Measurements from ENCODE around the gene SPAG9. TPM values are rescaled to one million over a fixed set of nuclear protein-coding genes. Genes with fewer than 3 reads are reported as not detected.

The SPAG9 gene
- total RNA-seq, 3 donors from 2014 or later, result 112 to 178 (median 128) TPM

GRCh38 chr17:51028176-51028863 lies 92.3 kb downstream of the SPAG9 start:
- Histone ChIP-seq H3K9me3 (no peaks in the 10 kb centered on the region), H3K4me1 (no peaks in the 10 kb centered on the region), H3K27me3 (no peaks in the 10 kb centered on the region), H3K36me3 (no peaks in the 10 kb centered on the region), H3K27ac (no peak overlapping the region), H3K4me3 (no peak overlapping the region)
- no peak for TF ChIP-seq POLR2A (IDR thresholded peaks at IDR 0.05)
- no peak for TF ChIP-seq CTCF (IDR thresholded peaks at IDR 0.05)
- TF ChIP-seq POLR2AphosphoS5 (IDR thresholded peaks at IDR 0.05), result no peak
- DNase-seq (ENCODE audit: low spot score in 2 of 2), result no peak
- intact Hi-C loops (cut with DNase I; ENCODE audit: low total_unique reads), result no loop called here

GRCh38 chr17:51018541-51018940 lies 102.1 kb downstream of the SPAG9 start:
- no peak for TF ChIP-seq POLR2AphosphoS5 (IDR thresholded peaks at IDR 0.05)
- TF ChIP-seq POLR2A (IDR thresholded peaks at IDR 0.05), result no peak
- no peak for TF ChIP-seq CTCF (IDR thresholded peaks at IDR 0.05)
- H3K9me3 ChIP-seq, result no peaks in the 10 kb centered on the region
- DNase-seq (ENCODE audit: low spot score in 2 of 2), result no peak
- no peak overlapping the region for H3K27ac ChIP-seq
- H3K4me3 ChIP-seq, result no peak overlapping the region
- H3K27me3 ChIP-seq, result no peaks in the 10 kb centered on the region
- H3K4me1 ChIP-seq, result no peaks in the 10 kb centered on the region
- H3K36me3 ChIP-seq, result no peaks in the 10 kb centered on the region
- intact Hi-C loops (cut with DNase I; ENCODE audit: low total_unique reads), result no loop called here

- H3K4me1 ChIP-seq, result no peaks in the 10 kb centered on the region
- TF ChIP-seq POLR2A (IDR thresholded peaks at IDR 0.05) (no peak), CTCF (IDR thresholded peaks at IDR 0.05) (no peak), POLR2AphosphoS5 (IDR thresholded peaks at IDR 0.05) (no peak)
- no peaks in the 10 kb centered on the region for H3K9me3 ChIP-seq
- DNase-seq (ENCODE audit: low spot score in 2 of 2), result no peak
- H3K27me3 ChIP-seq, result no peaks in the 10 kb centered on the region
- intact Hi-C loops (cut with DNase I; ENCODE audit: low total_unique reads), result no loop called here
- H3K36me3 ChIP-seq, result no peaks in the 10 kb centered on the region
- no peak overlapping the region for H3K4me3 ChIP-seq
- no peak overlapping the region for H3K27ac ChIP-seq
These were observed 103.4 kb downstream of the SPAG9 start for GRCh38 chr17:51017270-51017669.

GRCh38 chr17:51016099-51016498 lies 104.6 kb downstream of the SPAG9 start:
- intact Hi-C loops (cut with DNase I; ENCODE audit: low total_unique reads), result no loop called here
- H3K27me3 ChIP-seq, result no peaks in the 10 kb centered on the region
- TF ChIP-seq POLR2AphosphoS5 (IDR thresholded peaks at IDR 0.05), result no peak
- no peak for TF ChIP-seq CTCF (IDR thresholded peaks at IDR 0.05)
- TF ChIP-seq POLR2A (IDR thresholded peaks at IDR 0.05), result no peak
- no peak for DNase-seq (ENCODE audit: low spot score in 2 of 2)
- no peak overlapping the region for H3K4me3 ChIP-seq
- no peak overlapping the region for H3K27ac ChIP-seq
- no peaks in the 10 kb centered on the region for H3K36me3 ChIP-seq
- no peaks in the 10 kb centered on the region for H3K4me1 ChIP-seq
- no peaks in the 10 kb centered on the region for H3K9me3 ChIP-seq

- Histone ChIP-seq H3K36me3 (no peaks in the 10 kb centered on the region), H3K27me3 (no peaks in the 10 kb centered on the region), H3K4me3 (no peak overlapping the region), H3K27ac (no peak overlapping the region), H3K9me3 (no peaks in the 10 kb centered on the region), H3K4me1 (no peaks in the 10 kb centered on the region)
- no peak for DNase-seq (ENCODE audit: low spot score in 2 of 2)
- intact Hi-C loops (cut with DNase I; ENCODE audit: low total_unique reads), result no loop called here
- TF ChIP-seq POLR2A (IDR thresholded peaks at IDR 0.05) (no peak), POLR2AphosphoS5 (IDR thresholded peaks at IDR 0.05) (no peak), CTCF (IDR thresholded peaks at IDR 0.05) (no peak)
These were observed 105.5 kb downstream of the SPAG9 start for GRCh38 chr17:51015145-51015558.

All from breast epithelium (tissue), 4 donors.